Ovary (tissue), 3 donors: ENCODE measurements around the gene CRB2.

ENCODE experiments used
- POLR2A ChIP-seq: fragments of 450-650 bp; IDR thresholded peaks from one replicate; pipeline ENCODE4 v1.6.1; 2017; ENCODE audit warnings: antibody characterized with exemption, mild to moderate bottlenecking, moderate library complexity
- TF ChIP-seq, protein P1 (sequence below), 3 donors: fragments of 450-650 bp in 2 of 3; fragments of 200-600 bp in 1 of 3; IDR thresholded peaks; one replicate each; pipeline versions ENCODE4 v1.5.1 to v1.8.0; 2016 to 2022; ENCODE audit warnings: antibody characterized with exemption in 3 of 3, mild to moderate bottlenecking in 1 of 3
- donor health status: DM: no; HTN: no; CAD: no.

DNA sequence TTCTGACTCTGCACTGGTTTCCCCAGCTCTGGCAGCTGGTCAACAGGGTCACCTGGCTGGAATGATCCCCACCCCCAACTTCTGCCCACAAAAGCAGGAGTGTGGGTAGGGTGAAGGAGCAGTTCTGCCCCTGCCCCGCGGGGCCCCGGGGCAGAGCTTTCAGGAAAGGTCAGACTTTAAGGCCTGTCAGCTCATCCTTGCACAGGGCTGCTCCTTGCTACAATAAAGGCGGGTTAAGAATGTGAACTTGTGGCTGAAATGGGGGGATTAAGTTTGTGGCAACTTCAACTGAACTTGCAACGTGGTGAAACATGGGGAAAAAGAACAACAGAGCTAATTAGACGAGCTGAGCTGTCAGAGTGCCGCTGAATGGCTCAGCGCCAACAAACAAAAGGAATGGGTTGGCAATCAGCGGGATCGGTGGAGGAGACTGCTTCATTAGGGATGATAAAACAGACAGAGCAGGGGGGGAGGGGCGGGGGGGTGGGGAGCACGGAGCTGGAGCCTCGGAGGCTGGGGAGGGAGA, 50.8 kb downstream of the CRB2 start:
- TF ChIP-seq, protein P1, sequence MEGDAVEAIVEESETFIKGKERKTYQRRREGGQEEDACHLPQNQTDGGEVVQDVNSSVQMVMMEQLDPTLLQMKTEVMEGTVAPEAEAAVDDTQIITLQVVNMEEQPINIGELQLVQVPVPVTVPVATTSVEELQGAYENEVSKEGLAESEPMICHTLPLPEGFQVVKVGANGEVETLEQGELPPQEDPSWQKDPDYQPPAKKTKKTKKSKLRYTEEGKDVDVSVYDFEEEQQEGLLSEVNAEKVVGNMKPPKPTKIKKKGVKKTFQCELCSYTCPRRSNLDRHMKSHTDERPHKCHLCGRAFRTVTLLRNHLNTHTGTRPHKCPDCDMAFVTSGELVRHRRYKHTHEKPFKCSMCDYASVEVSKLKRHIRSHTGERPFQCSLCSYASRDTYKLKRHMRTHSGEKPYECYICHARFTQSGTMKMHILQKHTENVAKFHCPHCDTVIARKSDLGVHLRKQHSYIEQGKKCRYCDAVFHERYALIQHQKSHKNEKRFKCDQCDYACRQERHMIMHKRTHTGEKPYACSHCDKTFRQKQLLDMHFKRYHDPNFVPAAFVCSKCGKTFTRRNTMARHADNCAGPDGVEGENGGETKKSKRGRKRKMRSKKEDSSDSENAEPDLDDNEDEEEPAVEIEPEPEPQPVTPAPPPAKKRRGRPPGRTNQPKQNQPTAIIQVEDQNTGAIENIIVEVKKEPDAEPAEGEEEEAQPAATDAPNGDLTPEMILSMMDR (IDR thresholded peaks at IDR 0.05) = no peak
- TF ChIP-seq POLR2A = no peak
